Muscle of leg (tissue), 11 donors: Measurements from ENCODE around the gene ADM2. TPM values are rescaled to one million over a fixed set of nuclear protein-coding genes. Genes with fewer than 3 reads are reported as not detected.

Experiments
- DNase-seq: peaks from one replicate; pipeline ENCODE4 v3.0.0; 2013
- H3K27ac ChIP-seq: one replicate; pipeline ENCODE4 v1.5.1; 2013; ENCODE audit warnings: mild to moderate bottlenecking, low read length, control low read depth
- H3K27me3 ChIP-seq: one replicate; pipeline ENCODE4 v1.6.1; 2013; ENCODE audit warnings: low read length; ENCODE audit not compliant: control insufficient read depth, insufficient read depth
- H3K36me3 ChIP-seq: one replicate; pipeline ENCODE4 v1.6.1; 2013; ENCODE audit warnings: low read length; ENCODE audit not compliant: control insufficient read depth, insufficient read depth
- H3K4me1 ChIP-seq: one replicate; pipeline ENCODE4 v1.6.1; 2013; ENCODE audit warnings: low read length; ENCODE audit not compliant: control insufficient read depth, insufficient read depth
- H3K4me3 ChIP-seq: one replicate; pipeline ENCODE4 v1.5.1; 2013; ENCODE audit warnings: low read length, control low read depth
- H3K9me3 ChIP-seq: replicated peaks from 2 replicates; pipeline ENCODE4 v1.6.1; 2013; ENCODE audit warnings: low read depth, low read length; ENCODE audit not compliant: control insufficient read depth
- WGBS: methylation state at CpG from one replicate; pipeline ENCODE4 v1.1.5; 2013; ENCODE audit warnings: missing lambda C conversion rate; ENCODE audit not compliant: insufficient coverage; 5-methylcytosine and 5-hydroxymethylcytosine counted together
- polyA plus RNA-seq, 8 donors: library from polyadenylated mRNA; unstranded; fragments of 120-200 nt; gene quantifications; one replicate each; pipeline versions ENCODE4 v1.2.1 to v1.2.3, GENCODE V29; 2013; ENCODE audit warnings: inconsistent platforms in 1 of 8, low replicate concordance in 1 of 8; ENCODE audit not compliant: insufficient read length in 8 of 8, insufficient read depth in 1 of 8
- total RNA-seq: library from RNA; stranded (reverse); fragments of 120-200 nt; gene quantifications from one replicate; pipeline ENCODE4 v1.2.4, GENCODE V29; 2013

Gene ADM2
- total and polyA plus RNA-seq, 9 donors = 0.23 to 0.81 (median 0.53) TPM

DNA sequence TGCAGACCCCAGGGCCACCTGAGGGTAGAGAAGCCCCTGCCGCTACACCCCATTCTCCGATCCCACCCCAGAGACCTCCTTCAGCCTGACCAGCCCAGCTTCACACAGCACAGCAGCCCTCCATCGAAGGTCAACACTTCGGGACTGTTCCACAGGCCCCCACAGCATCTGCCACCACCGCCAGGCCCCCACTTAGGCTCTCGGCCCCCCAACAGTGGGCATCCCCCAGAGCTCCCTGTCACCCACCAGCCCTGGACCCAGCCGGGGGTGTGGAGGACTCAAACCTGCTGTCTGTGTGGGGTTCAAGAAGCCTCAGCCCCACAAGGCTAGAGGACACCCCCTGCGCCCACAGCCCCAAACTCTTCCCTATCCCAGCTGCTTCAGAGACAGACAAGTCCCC, 12.7 kb upstream of the ADM2 start:
- H3K36me3 ChIP-seq = peaks cover 48% of the 10 kb centered on the region
- no peak for DNase-seq
- no peaks in the 10 kb centered on the region for H3K9me3 ChIP-seq
- peaks cover 54% of the 10 kb centered on the region for H3K4me1 ChIP-seq
- H3K4me3 ChIP-seq = no peak overlapping the region
- no peak overlapping the region for H3K27ac ChIP-seq
- WGBS = 78% methylated on average over 5 of the region's 8 CpGs
- no peaks in the 10 kb centered on the region for H3K27me3 ChIP-seq

DNA sequence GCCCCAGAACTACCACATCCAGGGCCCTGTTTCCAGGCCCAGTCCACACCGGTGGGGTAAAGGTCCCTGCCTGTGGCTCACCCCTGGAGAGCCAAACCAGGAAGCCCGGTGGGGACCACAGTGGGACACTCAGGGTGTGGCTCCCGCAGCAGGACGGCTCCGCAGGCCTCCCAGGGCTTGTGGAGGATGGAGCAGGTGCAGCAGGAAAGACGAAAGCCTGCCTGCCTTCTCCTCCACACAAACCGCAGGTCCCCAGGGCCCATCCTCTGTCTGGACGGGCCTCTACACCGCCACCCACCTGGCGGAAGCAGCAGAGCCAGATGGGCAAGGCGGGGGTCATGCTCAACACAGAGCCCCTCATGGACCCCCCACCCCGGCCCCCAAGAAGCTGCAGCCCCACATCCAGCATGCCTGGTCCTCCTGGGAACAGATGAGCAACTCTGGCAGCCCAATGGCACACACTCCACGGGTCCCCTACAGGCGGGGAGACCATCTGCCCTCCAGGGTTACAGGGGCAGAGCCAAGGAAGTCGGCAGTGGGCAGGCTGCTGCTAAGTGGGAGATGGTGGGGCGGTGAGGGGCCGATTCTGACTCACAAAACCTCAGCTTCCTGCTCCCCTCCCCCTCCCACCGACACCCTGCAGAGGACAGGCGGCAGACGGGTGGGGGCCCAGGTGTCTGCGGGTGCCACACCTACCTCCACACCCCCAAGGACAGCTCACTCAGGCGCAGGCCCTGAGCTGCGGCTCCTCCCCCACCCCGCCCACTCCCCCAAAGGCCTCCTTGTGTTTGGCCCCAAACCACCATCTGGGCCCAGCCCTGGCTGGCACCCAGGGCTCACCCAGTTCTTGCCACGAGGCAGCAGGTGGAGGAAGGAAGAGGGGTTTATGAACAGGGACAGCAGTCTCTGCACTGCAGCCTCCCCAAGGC, 11.7 kb upstream of the ADM2 start:
- 50% methylated on average over 9 of the region's 25 CpGs for WGBS
- no peak for DNase-seq
- peak overlapping the region; percentile 47 for H3K27ac ChIP-seq
- peaks cover 38% of the 10 kb centered on the region for H3K36me3 ChIP-seq
- peaks cover 58% of the 10 kb centered on the region for H3K4me1 ChIP-seq
- no peaks in the 10 kb centered on the region for H3K27me3 ChIP-seq
- no peak overlapping the region for H3K4me3 ChIP-seq
- no peaks in the 10 kb centered on the region for H3K9me3 ChIP-seq

DNA sequence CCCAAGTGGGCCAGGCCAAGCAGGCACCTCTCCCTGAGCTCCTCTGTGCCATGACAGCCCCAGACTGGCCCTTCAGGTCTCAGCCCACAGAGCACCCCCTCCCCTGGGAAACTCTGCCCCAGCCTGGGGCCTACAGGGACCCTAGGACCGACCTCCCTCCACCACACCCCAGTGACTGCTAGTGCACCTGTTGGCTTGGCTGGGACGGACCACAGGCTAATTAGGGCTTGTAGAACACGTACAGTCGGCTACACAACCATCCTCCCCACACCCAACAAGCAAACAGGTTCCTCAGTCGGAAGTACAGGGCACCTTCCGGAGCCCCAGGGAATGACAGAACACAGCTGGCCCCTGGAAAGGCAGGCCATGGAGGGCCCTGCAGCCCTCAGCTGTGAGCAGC, 10.9 kb upstream of the ADM2 start:
- WGBS = 49% methylated on average over 6 of the region's 6 CpGs
- Histone ChIP-seq H3K9me3 (no peaks in the 10 kb centered on the region), H3K36me3 (peaks cover 30% of the 10 kb centered on the region), H3K27ac (peak overlapping the region; percentile 47), H3K4me1 (peaks cover 61% of the 10 kb centered on the region), H3K27me3 (no peaks in the 10 kb centered on the region), H3K4me3 (no peak overlapping the region)
- no peak for DNase-seq

DNA sequence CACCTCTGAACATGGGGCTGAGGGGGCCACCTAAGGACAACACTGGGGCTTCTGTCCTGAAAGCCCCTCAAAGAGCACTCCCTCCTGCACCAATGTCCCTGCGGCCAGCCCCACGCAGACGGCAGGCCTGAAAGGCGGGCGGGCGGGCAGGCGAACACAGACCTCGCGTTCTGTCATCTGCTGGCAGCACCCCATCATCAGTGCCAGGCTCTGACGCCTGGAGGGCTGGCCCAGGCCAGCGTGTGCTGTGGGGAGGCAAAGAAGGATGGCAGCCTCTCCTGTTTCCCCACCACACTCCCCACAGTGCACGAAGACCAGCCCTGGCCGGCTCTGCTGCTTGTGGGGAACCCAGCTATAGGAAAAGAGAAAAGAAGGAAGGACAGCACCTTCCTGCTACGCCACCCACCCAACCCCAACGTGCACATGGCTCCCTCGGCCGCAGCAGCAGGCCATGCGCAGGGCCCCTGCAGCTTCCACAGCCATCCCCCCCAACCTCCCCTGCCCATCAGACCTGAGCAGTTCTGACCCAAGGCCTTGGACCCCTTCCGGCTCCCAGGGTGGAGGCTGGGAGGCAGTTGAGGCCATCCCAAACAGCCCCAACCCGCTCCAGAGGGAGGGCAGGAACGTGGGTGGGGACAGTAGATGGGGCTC, 10.0 kb upstream of the ADM2 start:
- H3K4me3 ChIP-seq = no peak overlapping the region
- no peak for DNase-seq
- H3K36me3 ChIP-seq = peaks cover 22% of the 10 kb centered on the region
- H3K9me3 ChIP-seq = no peaks in the 10 kb centered on the region
- WGBS = 52% methylated on average over 9 of the region's 21 CpGs
- H3K27ac ChIP-seq = no peak overlapping the region
- no peaks in the 10 kb centered on the region for H3K27me3 ChIP-seq
- peaks cover 63% of the 10 kb centered on the region for H3K4me1 ChIP-seq

DNA sequence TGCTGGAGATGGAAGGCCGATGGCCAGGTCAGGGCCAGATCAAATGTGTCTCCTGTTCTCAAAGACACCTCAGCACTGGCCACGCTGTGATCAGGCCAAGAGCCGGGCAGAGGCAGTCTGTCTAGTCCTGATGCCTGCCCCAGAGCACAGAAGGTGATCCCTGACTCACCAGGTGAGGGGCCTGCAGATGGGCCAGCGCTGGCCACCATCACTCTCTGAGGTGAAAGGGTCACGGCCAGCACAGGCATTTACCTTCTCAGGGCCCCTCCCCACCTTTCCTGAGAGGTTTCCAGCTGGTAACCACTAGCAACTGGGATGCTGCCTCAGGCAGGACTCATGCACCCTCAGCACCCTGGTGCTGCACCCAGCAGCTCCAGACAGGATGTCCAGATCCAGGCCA, 9.4 kb upstream of the ADM2 start:
- Histone ChIP-seq H3K27me3 (no peaks in the 10 kb centered on the region), H3K36me3 (peaks cover 15% of the 10 kb centered on the region), H3K4me1 (peaks cover 63% of the 10 kb centered on the region), H3K4me3 (no peak overlapping the region), H3K27ac (no peak overlapping the region), H3K9me3 (no peaks in the 10 kb centered on the region)
- DNase-seq = no peak
- 86% methylated on average over 5 of the region's 5 CpGs for WGBS

DNA sequence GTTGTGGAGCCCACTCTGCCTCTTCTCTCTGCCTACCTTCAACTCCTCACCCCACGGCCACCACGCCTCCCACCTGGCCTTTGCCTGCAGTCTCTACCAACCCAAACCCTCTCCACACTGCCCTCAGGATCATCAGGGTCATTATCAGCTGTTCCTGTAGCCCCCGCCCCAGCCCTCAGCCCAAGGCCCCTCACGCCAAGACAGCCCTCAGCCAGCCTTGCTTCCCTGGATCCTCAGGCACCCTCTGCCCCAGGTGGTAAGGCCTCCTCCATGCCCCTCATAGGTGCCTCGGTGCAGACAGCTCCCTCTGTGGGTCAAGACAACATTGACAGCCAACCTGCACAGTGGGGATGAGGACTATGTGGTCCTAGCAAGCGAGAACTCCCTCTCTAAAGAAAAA, 8.3 kb upstream of the ADM2 start:
- no peak for DNase-seq
- no peak overlapping the region for H3K27ac ChIP-seq
- WGBS = 85% methylated on average over 5 of the region's 6 CpGs
- no peak overlapping the region for H3K4me3 ChIP-seq
- no peaks in the 10 kb centered on the region for H3K9me3 ChIP-seq
- peaks cover 10% of the 10 kb centered on the region for H3K36me3 ChIP-seq
- H3K4me1 ChIP-seq = peaks cover 60% of the 10 kb centered on the region
- peaks cover 3% of the 10 kb centered on the region for H3K27me3 ChIP-seq

DNA sequence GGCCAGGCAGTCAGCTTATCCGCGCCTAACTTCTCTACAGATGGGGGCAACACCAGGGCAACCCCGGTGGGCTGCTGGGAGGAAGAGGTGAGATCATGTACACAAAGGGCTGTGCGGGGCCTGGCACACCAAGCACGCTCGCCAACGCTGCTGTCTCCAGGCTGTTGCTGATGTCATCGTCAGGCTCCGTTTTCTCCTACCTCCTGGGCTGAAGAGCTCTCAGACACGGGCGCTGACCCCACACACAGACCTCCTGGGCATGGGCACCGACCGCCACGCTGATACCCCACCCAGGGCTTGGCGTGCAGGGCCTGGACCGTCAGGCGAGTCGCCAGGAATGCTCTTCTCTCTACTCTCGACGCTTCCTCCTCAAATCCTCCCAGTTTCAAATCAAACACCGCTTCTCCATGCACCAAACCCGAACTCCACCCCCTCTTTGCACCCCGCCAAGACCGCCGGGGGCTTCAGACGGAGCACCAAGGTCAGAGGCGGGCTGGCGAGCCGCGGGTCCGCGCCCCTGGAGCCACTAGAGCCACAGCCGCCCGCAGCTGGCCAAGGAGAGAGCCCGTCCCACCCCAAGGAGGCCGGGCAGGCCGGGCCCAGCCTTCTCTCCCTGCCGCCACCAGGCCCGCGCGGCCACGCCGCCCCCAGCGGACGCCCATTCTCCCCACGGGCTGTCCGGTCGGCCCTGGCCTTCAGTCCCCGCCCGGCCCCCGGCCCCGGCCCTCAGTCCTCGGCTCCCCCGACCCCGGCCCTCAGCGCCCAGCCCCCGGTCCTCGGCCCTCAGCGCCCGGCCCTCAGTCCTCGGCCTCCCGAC, 7.3 kb upstream of the ADM2 start:
- H3K4me1 ChIP-seq = peaks cover 50% of the 10 kb centered on the region
- DNase-seq = peak; percentile 34

DNA sequence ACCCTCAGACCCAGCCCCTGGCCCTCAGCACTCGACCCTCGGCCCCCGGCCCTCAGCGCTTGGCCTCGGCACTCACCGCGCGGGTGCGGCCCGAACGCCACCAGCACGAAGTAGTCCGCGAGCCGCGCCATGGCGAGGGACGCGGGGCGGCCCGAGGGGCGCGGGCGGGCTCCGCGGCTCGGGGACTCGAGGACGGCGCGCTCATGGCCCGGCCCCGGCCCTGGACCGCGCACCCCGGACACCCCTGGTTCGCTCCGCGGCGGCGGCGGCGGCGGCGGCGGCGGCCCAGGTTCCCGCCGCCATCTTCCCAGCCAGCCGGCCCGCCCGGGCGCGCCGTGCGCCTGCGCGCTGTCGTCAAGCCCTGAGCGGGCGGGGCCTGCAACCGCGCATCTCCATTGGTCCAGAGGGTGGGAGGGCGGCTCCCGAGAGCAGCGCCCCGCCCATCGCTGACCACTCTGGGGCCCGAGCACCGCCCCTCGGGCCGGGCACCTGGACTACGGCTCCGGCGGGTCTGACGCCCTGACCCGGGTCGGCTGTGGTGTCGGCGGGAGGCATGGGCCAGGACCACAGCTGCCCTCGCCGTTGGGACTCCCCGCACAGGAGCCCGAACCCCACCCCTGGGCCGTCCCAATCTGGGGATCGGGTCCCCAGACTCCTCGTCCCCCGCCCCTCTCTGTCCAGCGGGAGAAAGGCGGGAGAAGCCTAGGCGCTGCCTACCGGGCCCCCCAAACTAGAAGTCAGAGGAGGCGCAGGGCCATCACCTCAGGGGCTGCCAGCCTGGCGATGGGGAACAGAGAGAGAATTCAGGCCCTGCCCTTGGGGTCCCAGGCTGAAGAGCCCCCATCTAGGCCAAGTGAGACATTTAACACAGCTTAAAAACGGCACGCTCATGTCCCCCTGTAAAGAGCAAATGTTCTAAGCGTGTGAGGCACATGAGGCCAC, 6.4 kb upstream of the ADM2 start, which contains the start of gene SBF1:
SBF1 (minus strand) TSS at position 326 of the 942 bp plus-strand sequence; CDS start at position 131, 195 bp downstream.
- peaks cover 19% of the 10 kb centered on the region for H3K27me3 ChIP-seq
- under 1% methylated on average over 90 of the region's 97 CpGs for WGBS
- no peaks in the 10 kb centered on the region for H3K9me3 ChIP-seq
- peak within 1 kb of the TSS; percentile 77 for H3K4me3 ChIP-seq
- peaks cover 43% of the 10 kb centered on the region for H3K4me1 ChIP-seq
- peaks cover 10% of the 10 kb centered on the region for H3K36me3 ChIP-seq
- peak; percentile 96 for DNase-seq
- H3K27ac ChIP-seq = peak within 1 kb of the TSS; percentile 55

More for the DNA sequence above, 7.3 kb upstream of the ADM2 start:
- Histone ChIP-seq H3K36me3 (peaks cover 10% of the 10 kb centered on the region), H3K27ac (no peak overlapping the region), H3K4me3 (peak overlapping the region; percentile 77), H3K9me3 (no peaks in the 10 kb centered on the region), H3K27me3 (peaks cover 9% of the 10 kb centered on the region)
- WGBS = 4% methylated on average over 51 of the region's 62 CpGs

DNA sequence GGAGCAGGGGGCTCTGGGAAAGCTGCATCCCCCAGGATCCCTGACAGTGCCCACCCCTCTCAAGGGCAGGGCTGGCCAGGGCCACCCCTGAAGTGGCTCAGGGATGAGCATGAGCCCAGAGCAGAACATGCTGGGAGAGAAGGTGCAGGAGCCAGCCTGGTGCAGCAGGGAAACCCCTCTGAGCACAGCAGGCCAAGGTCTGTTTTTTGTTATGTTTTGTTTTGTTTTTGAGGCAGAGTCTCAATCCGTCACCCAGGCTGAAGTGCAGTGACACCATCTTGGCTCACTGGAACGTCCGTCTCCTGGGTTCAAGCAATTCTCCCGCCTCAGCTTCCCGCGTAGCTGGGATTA, 5.7 kb upstream of the ADM2 start:
- Histone ChIP-seq H3K4me3 (no peak overlapping the region), H3K36me3 (peaks cover 10% of the 10 kb centered on the region), H3K27ac (no peak overlapping the region), H3K9me3 (no peaks in the 10 kb centered on the region), H3K4me1 (peaks cover 36% of the 10 kb centered on the region), H3K27me3 (peaks cover 25% of the 10 kb centered on the region)
- 80% methylated on average over 1 of the region's 6 CpGs for WGBS
- no peak for DNase-seq
